Measurements from ENCODE around the gene SLC2A6.

DNA sequence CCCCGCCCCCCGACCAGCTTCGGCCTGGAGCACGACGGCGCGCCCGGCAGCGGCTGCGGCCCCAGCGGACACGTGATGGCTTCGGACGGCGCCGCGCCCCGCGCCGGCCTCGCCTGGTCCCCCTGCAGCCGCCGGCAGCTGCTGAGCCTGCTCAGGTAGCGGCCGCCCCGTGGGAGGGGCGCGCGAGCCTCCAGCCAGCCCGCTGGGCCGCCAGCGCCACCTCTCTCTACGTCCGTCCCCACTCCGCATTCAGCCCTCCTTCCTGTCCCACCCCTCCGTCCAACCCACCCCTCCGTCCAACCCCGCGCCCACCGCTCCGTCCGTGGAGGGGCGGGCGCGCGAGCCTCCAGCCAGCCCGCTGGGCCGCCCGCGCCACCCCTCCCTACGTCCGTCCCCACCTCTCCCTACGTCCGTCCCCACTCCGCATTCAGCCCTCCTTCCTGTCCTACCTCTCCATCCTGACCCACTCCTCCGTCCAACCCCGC lies 50.2 kb downstream of the SLC2A6 start:
- TF ChIP-seq CTCF (conservative IDR thresholded peaks at IDR 0.05; ENCODE audit: low read length) (no peak), EZH2phosphoT487 (IDR thresholded peaks at IDR 0.05; ENCODE audit: borderline replicate concordance) (no peak)
